Measurements from ENCODE around the gene AUTS2. TPM values are rescaled to one million over a fixed set of nuclear protein-coding genes. Genes with fewer than 3 reads are reported as not detected.

The AUTS2 gene
- total RNA-seq, 1 experiment from 2014 or later: 2.5 TPM

DNA sequence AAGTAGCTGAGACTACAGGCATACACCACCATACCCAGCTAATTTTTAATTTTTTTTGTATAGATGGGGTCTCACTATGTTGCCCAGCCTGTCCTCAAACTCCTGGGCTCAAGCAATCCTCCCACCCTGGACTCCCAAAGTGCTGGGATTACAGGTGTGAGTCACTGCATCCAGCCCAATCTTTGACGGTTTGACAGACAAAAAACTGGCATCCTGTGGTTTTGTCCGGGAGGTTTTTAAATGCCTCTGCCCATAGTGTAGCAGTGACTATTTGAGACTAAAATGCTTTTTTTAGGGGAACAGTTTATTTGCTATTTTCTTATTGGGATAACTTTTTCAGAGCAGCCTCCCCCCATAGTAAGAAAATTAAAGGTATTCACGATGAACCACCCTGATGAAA, 1010.0 kb downstream of the AUTS2 start:
- no peaks in the 10 kb centered on the region; the same call in 1 of the 2 replicates for H3K27me3 ChIP-seq (ENCODE audit: control insufficient read depth, insufficient read depth, low read length)
- in situ Hi-C loops (cut with HindIII; ENCODE audit: low pct_unique_long_range_greater_than_20kb, low sequenced_read_pairs): no loop called here
- ChIA-PET CTCF (no interaction called here), POLR2A (no interaction called here)
- no peaks in the 10 kb centered on the region; the same call in 1 of the 2 replicates for H3K9me3 ChIP-seq (ENCODE audit: control insufficient read depth, insufficient read depth, low read depth, low read length)
- DNase-seq (ENCODE audit: low read depth, low spot score) (no peak), ATAC-seq (no peak)
- H3K27ac ChIP-seq (ENCODE audit: low read length): no peak overlapping the region
- TF ChIP-seq, protein P1, sequence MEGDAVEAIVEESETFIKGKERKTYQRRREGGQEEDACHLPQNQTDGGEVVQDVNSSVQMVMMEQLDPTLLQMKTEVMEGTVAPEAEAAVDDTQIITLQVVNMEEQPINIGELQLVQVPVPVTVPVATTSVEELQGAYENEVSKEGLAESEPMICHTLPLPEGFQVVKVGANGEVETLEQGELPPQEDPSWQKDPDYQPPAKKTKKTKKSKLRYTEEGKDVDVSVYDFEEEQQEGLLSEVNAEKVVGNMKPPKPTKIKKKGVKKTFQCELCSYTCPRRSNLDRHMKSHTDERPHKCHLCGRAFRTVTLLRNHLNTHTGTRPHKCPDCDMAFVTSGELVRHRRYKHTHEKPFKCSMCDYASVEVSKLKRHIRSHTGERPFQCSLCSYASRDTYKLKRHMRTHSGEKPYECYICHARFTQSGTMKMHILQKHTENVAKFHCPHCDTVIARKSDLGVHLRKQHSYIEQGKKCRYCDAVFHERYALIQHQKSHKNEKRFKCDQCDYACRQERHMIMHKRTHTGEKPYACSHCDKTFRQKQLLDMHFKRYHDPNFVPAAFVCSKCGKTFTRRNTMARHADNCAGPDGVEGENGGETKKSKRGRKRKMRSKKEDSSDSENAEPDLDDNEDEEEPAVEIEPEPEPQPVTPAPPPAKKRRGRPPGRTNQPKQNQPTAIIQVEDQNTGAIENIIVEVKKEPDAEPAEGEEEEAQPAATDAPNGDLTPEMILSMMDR (IDR thresholded peaks at IDR 0.05): no peak
- TF ChIP-seq SIN3A (IDR thresholded peaks at IDR 0.05; ENCODE audit: borderline replicate concordance, insufficient read depth, low read depth, low read length): no peak
- TF ChIP-seq TCF7L2 (IDR thresholded peaks at IDR 0.05; ENCODE audit: low read depth, low read length): no peak
- no peak for TF ChIP-seq POLR2AphosphoS5 (IDR thresholded peaks at IDR 0.05; ENCODE audit: low read depth, low read length)
- TF ChIP-seq, protein P2, sequence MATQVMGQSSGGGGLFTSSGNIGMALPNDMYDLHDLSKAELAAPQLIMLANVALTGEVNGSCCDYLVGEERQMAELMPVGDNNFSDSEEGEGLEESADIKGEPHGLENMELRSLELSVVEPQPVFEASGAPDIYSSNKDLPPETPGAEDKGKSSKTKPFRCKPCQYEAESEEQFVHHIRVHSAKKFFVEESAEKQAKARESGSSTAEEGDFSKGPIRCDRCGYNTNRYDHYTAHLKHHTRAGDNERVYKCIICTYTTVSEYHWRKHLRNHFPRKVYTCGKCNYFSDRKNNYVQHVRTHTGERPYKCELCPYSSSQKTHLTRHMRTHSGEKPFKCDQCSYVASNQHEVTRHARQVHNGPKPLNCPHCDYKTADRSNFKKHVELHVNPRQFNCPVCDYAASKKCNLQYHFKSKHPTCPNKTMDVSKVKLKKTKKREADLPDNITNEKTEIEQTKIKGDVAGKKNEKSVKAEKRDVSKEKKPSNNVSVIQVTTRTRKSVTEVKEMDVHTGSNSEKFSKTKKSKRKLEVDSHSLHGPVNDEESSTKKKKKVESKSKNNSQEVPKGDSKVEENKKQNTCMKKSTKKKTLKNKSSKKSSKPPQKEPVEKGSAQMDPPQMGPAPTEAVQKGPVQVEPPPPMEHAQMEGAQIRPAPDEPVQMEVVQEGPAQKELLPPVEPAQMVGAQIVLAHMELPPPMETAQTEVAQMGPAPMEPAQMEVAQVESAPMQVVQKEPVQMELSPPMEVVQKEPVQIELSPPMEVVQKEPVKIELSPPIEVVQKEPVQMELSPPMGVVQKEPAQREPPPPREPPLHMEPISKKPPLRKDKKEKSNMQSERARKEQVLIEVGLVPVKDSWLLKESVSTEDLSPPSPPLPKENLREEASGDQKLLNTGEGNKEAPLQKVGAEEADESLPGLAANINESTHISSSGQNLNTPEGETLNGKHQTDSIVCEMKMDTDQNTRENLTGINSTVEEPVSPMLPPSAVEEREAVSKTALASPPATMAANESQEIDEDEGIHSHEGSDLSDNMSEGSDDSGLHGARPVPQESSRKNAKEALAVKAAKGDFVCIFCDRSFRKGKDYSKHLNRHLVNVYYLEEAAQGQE (IDR thresholded peaks at IDR 0.05; ENCODE audit: insufficient read depth in 1 of 2, low read depth in 2 of 2, low read length in 1 of 2): no peak
- H3K4me1 ChIP-seq (ENCODE audit: control insufficient read depth, insufficient read depth, low read length): no peaks in the 10 kb centered on the region
- BruUV-seq (replicated peaks): no TSS peak
- intact Hi-C loops (cut with micrococcal nuclease; ENCODE audit: unreplicated experiment): no loop called here
- H3K4me3 ChIP-seq (ENCODE audit: low read depth in 2 of 2, low read length in 2 of 2): no peak overlapping the region
- H3K36me3 ChIP-seq (ENCODE audit: control insufficient read depth, insufficient read depth, low read length): no peaks in the 10 kb centered on the region

DNA sequence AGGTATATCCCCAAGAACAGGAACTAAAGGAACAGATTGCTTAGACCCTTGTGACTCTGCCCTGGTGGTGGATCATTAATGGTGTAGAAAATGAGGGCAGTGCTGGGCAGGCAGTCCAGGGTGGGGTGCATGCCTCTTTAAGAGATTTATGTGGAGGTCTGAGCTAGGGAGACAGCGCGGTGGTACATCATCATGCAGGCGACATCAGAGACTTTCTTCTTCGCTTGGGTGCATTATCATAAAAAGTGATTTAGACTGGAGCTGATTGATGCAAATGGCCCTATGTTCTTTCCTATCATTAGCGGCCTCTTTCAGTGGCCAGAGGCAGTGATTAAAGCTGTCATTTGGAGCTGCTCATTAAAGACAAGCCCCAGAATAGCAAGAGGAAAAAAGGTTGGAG, 1014.5 kb downstream of the AUTS2 start:
- CTCF ChIA-PET: no interaction called here
- in situ Hi-C loops (cut with HindIII; ENCODE audit: low pct_unique_long_range_greater_than_20kb, low sequenced_read_pairs): no loop called here

More for the DNA sequence above, 1014.5 kb downstream of the AUTS2 start:
- no peak for DNase-seq (ENCODE audit: low read depth, low spot score)
- no peak for ATAC-seq
- no peak overlapping the region for H3K4me3 ChIP-seq (ENCODE audit: low read depth in 2 of 2, low read length in 2 of 2)
- BruUV-seq (replicated peaks): no TSS peak
- TF ChIP-seq TCF7L2 (IDR thresholded peaks at IDR 0.05; ENCODE audit: low read depth, low read length): no peak
- TF ChIP-seq, protein P2 (IDR thresholded peaks at IDR 0.05; ENCODE audit: insufficient read depth in 1 of 2, low read depth in 2 of 2, low read length in 1 of 2): no peak
- no peak for TF ChIP-seq SIN3A (IDR thresholded peaks at IDR 0.05; ENCODE audit: borderline replicate concordance, insufficient read depth, low read depth, low read length)
- TF ChIP-seq, protein P1 (IDR thresholded peaks at IDR 0.05): no peak
- no peak for TF ChIP-seq POLR2AphosphoS5 (IDR thresholded peaks at IDR 0.05; ENCODE audit: low read depth, low read length)
- H3K27ac ChIP-seq (ENCODE audit: low read length): no peak overlapping the region
- intact Hi-C loops (cut with micrococcal nuclease; ENCODE audit: unreplicated experiment): no loop called here
- H3K9me3 ChIP-seq (ENCODE audit: control insufficient read depth, insufficient read depth, low read depth, low read length): no peaks in the 10 kb centered on the region
- POLR2A ChIA-PET: no interaction called here
- H3K4me1 ChIP-seq (ENCODE audit: control insufficient read depth, insufficient read depth, low read length): no peaks in the 10 kb centered on the region
- H3K27me3 ChIP-seq (ENCODE audit: control insufficient read depth, insufficient read depth, low read length): no peaks in the 10 kb centered on the region
- H3K36me3 ChIP-seq (ENCODE audit: control insufficient read depth, insufficient read depth, low read length): no peaks in the 10 kb centered on the region

Measured in Panc1 (cell line).